ENCODE data around the gene CD74. TPM values are rescaled to one million over a fixed set of nuclear protein-coding genes. Genes with fewer than 3 reads are reported as not detected.
A peak's percentile ranks its signal among the peaks of the same experiment; 100 is the strongest.

CD74 gene
- total and polyA plus RNA-seq, 2 donors (not counting 1 experiment from before 2014, with no cell fraction given) = 1.3 to 5.9 TPM

DNA sequence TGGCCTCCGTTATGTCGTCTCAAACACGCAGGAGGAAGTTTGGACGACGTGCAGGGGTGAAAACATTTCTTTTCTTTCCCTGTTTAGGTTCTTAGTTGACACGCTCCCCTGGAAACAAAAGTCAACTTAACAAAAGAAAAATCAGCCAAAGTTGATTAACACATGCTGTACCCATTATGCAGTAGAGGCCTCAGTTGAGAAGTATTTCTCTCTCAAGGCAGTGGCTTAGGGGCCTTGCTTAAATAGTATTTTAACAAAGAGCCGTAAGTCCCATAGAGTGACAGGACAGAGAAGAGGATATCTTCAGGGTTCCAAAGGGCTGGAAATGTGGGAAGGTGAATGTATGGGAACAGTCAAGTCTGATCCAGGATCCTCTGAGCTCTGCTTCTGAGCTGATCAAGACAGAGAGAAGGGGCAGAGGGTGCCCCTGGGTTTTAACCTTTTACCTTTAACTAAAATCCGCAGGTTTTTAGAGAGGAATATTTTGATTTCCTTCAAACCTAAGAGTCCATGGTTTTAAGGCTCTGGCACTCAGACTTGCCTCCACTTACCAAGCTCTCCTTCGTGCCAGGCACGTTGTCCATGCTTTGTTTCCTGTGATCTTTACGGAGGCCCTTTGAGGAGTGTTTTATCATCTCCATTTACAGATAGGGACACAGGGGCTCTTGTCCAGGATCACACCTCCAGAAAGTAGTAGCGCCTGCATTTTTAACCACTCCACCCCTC is 629 bp upstream of the CD74 start:
- no peak for DNase-seq (ENCODE audit: low read depth in 2 of 2)
- Histone ChIP-seq H4K20me1 (ENCODE audit: control insufficient read depth, extremely low read depth, insufficient read depth, low read length) (no peaks in the 10 kb centered on the region), H3K9me3 (ENCODE audit: control insufficient read depth, insufficient read depth, low read depth, low read length) (no peaks in the 10 kb centered on the region), H3K4me2 (ENCODE audit: extremely low read depth, insufficient read depth, low read length) (no peak overlapping the region), H3K27ac (ENCODE audit: insufficient read depth, low read length) (no peak overlapping the region), H3K79me2 (ENCODE audit: control insufficient read depth, insufficient read depth, low read length) (no peaks in the 10 kb centered on the region), H3K9ac (ENCODE audit: insufficient read depth, low read length) (no peak overlapping the region), H2AFZ (ENCODE audit: low read length) (no peak overlapping the region), H3K4me3 (replicated peaks in 1 of 4; ENCODE audit: control extremely low read depth in 1 of 4, insufficient read depth in 1 of 4, low read depth in 3 of 4, low read length in 4 of 4) (no peak overlapping the region), H3K4me1 (ENCODE audit: control insufficient read depth, extremely low read depth, insufficient read depth, low read length) (peaks cover 3% of the 10 kb centered on the region), H3K27me3 (ENCODE audit: control insufficient read depth, insufficient read depth, low read length) (no peaks in the 10 kb centered on the region), H3K36me3 (ENCODE audit: control insufficient read depth, insufficient read depth, low read length) (no peaks in the 10 kb centered on the region)
- TF ChIP-seq CTCF (conservative IDR thresholded peaks at IDR 0.05 in 1 of 2, IDR thresholded peaks at IDR 0.05 in 1 of 2; ENCODE audit: low read depth in 1 of 2, low read length in 2 of 2) (no peak), EZH2 (IDR thresholded peaks at IDR 0.05; ENCODE audit: low read length, missing control alignments) (no peak)

- no peak overlapping the region for H3K4me3 ChIP-seq (replicated peaks in 1 of 4; ENCODE audit: control extremely low read depth in 1 of 4, insufficient read depth in 1 of 4, low read depth in 3 of 4, low read length in 4 of 4)
- H3K27ac ChIP-seq (ENCODE audit: insufficient read depth, low read length) = no peak overlapping the region
- H3K79me2 ChIP-seq (ENCODE audit: control insufficient read depth, insufficient read depth, low read length) = no peaks in the 10 kb centered on the region
- no peak for DNase-seq (ENCODE audit: low read depth in 2 of 2)
- no peak overlapping the region for H2AFZ ChIP-seq (ENCODE audit: low read length)
- peaks cover 3% of the 10 kb centered on the region for H3K4me1 ChIP-seq (ENCODE audit: control insufficient read depth, extremely low read depth, insufficient read depth, low read length)
- no peak for TF ChIP-seq EZH2 (IDR thresholded peaks at IDR 0.05; ENCODE audit: low read length, missing control alignments)
- no peak for TF ChIP-seq CTCF (conservative IDR thresholded peaks at IDR 0.05 in 1 of 2, IDR thresholded peaks at IDR 0.05 in 1 of 2; ENCODE audit: low read depth in 1 of 2, low read length in 2 of 2)
- H3K27me3 ChIP-seq (ENCODE audit: control insufficient read depth, insufficient read depth, low read length) = no peaks in the 10 kb centered on the region
- H4K20me1 ChIP-seq (ENCODE audit: control insufficient read depth, extremely low read depth, insufficient read depth, low read length) = no peaks in the 10 kb centered on the region
- H3K4me2 ChIP-seq (ENCODE audit: extremely low read depth, insufficient read depth, low read length) = no peak overlapping the region
- no peaks in the 10 kb centered on the region for H3K9me3 ChIP-seq (ENCODE audit: control insufficient read depth, insufficient read depth, low read depth, low read length)
- no peaks in the 10 kb centered on the region for H3K36me3 ChIP-seq (ENCODE audit: control insufficient read depth, insufficient read depth, low read length)
- H3K9ac ChIP-seq (ENCODE audit: insufficient read depth, low read length) = no peak overlapping the region
These were observed 1.3 kb downstream of the CD74 start for GRCh38 chr5:150411245-150411979.

DNA sequence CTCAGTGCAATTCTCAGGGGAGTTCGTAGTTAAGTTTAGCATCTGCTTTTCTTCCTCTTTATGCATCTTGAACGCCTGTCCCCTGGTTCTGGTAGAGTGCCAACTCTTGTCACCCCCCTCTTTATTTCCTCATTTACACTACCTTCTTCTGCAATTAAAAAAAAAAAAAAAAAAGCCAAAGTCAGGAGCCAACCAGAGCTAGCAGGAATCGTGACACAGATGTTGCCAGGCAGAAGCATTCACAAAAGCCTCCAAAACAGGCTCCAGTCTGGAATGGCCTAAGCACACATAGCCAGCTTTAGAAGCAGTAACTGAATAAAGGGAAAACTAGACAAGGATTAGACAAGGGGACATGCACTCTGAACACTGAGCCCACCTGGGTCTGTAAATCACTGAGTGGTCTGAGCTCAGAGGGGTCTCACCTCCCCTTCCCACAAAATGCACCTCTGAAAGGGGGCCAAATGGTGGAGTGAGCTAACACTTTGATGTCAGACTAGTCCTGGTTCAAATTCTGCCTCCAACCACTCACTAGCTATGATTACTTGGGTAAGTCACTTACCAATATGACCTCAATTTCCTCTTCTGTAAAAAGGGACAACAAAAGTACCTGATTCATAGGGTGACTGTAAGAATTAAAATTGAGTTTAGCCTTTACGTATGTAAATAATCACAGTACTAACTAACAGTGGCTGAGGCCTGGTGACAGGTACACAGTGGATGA is 2.0 kb downstream of the CD74 start:
- H3K9me3 ChIP-seq (ENCODE audit: control insufficient read depth, insufficient read depth, low read depth, low read length) = no peaks in the 10 kb centered on the region
- no peaks in the 10 kb centered on the region for H3K79me2 ChIP-seq (ENCODE audit: control insufficient read depth, insufficient read depth, low read length)
- no peaks in the 10 kb centered on the region for H3K36me3 ChIP-seq (ENCODE audit: control insufficient read depth, insufficient read depth, low read length)
- peaks cover 3% of the 10 kb centered on the region for H3K4me1 ChIP-seq (ENCODE audit: control insufficient read depth, extremely low read depth, insufficient read depth, low read length)
- H3K4me2 ChIP-seq (ENCODE audit: extremely low read depth, insufficient read depth, low read length) = no peak overlapping the region
- H4K20me1 ChIP-seq (ENCODE audit: control insufficient read depth, extremely low read depth, insufficient read depth, low read length) = no peaks in the 10 kb centered on the region
- H3K27ac ChIP-seq (ENCODE audit: insufficient read depth, low read length) = no peak overlapping the region
- no peak overlapping the region for H3K9ac ChIP-seq (ENCODE audit: insufficient read depth, low read length)
- TF ChIP-seq CTCF (conservative IDR thresholded peaks at IDR 0.05 in 1 of 2, IDR thresholded peaks at IDR 0.05 in 1 of 2; ENCODE audit: low read depth in 1 of 2, low read length in 2 of 2) (no peak), EZH2 (IDR thresholded peaks at IDR 0.05; ENCODE audit: low read length, missing control alignments) (no peak)
- H3K27me3 ChIP-seq (ENCODE audit: control insufficient read depth, insufficient read depth, low read length) = no peaks in the 10 kb centered on the region
- H3K4me3 ChIP-seq (replicated peaks in 1 of 4; ENCODE audit: control extremely low read depth in 1 of 4, insufficient read depth in 1 of 4, low read depth in 3 of 4, low read length in 4 of 4) = no peak overlapping the region
- DNase-seq (ENCODE audit: low read depth in 2 of 2) = peak; percentile 65 to 76
- no peak overlapping the region for H2AFZ ChIP-seq (ENCODE audit: low read length)

Data from fibroblast of lung (primary cell).